ENCODE measurements around the gene BIRC2. TPM values are rescaled to one million over a fixed set of nuclear protein-coding genes. Genes with fewer than 3 reads are reported as not detected.

The BIRC2 gene
- total and polyA plus RNA-seq, 7 donors, result 22.5 to 55.1 (median 30.2) TPM

DNA sequence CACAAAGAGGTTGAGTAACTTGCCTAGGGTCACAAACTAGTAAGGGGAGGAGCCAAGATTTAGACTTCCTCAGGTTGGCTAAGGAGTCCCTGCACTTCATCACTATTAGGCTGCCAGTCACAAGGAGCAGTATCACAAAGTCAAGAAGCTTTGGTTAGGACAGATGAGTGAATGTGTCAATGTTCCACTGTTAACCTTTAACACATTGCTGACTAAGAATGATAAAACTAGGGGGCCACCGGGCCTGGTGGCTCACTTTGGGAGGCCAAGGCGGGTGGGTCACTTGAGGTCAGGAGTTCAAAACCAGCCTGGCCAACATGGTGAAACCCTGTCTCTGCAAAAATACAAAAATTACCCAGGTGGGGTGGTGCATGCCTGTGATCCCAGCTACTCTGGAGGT lies 73.5 kb downstream of the BIRC2 start:
- Histone ChIP-seq H3K27me3 (ENCODE audit: insufficient read depth in 3 of 3, low read length in 2 of 3) (no peaks in the 10 kb centered on the region), H3K4me3 (no peak overlapping the region), H3K36me3 (ENCODE audit: insufficient read depth in 1 of 2, low read depth in 1 of 2) (no peaks in the 10 kb centered on the region), H3K4me1 (peaks cover 5% of the 10 kb centered on the region), H3K9me3 (no peaks in the 10 kb centered on the region), H3K27ac (no peak overlapping the region)
- ATAC-seq, result no peak
- 50 to 59% (median 54%) methylated on average over 2 of the region's 2 CpGs for WGBS, 3 donors
- TF ChIP-seq CTCF (IDR thresholded peaks at IDR 0.05), result no peak
- intact Hi-C loops (cut with DNase I), result no loop called here
- no peak for DNase-seq

GRCh38 chr11:102421261-102421660 lies 74.2 kb downstream of the BIRC2 start:
- H3K36me3 ChIP-seq (ENCODE audit: insufficient read depth in 1 of 2, low read depth in 1 of 2), result no peaks in the 10 kb centered on the region
- DNase-seq, result no peak
- no peaks in the 10 kb centered on the region for H3K27me3 ChIP-seq (ENCODE audit: insufficient read depth in 3 of 3, low read length in 2 of 3)
- no peaks in the 10 kb centered on the region for H3K9me3 ChIP-seq
- peaks cover 5% of the 10 kb centered on the region for H3K4me1 ChIP-seq
- intact Hi-C loops (cut with DNase I), result no loop called here
- no peak for TF ChIP-seq CTCF (IDR thresholded peaks at IDR 0.05)
- no peak overlapping the region for H3K4me3 ChIP-seq
- H3K27ac ChIP-seq, result no peak overlapping the region
- peak in 3 of 4 donors; percentile 69 to 71 (median 70) for ATAC-seq
- WGBS, 3 donors, result 11 to 16% (median 15%) methylated on average over 3 of the region's 3 CpGs

- no peak for TF ChIP-seq CTCF (IDR thresholded peaks at IDR 0.05)
- 70 to 78% (median 73%) methylated on average over 4 of the region's 4 CpGs for WGBS, 3 donors
- ATAC-seq (no peak), DNase-seq (no peak)
- H3K4me3 ChIP-seq, result no peak overlapping the region
- no peaks in the 10 kb centered on the region for H3K27me3 ChIP-seq (ENCODE audit: insufficient read depth in 3 of 3, low read length in 2 of 3)
- no peaks in the 10 kb centered on the region for H3K9me3 ChIP-seq
- no peak overlapping the region for H3K27ac ChIP-seq
- H3K36me3 ChIP-seq (ENCODE audit: insufficient read depth in 1 of 2, low read depth in 1 of 2), result no peaks in the 10 kb centered on the region
- intact Hi-C loops (cut with DNase I), result no loop called here
- H3K4me1 ChIP-seq, result peaks cover 5% of the 10 kb centered on the region
Observed at GRCh38 chr11:102422817-102423712, 76.1 kb downstream of the BIRC2 start.

GRCh38 chr11:102423936-102424335 lies 76.9 kb downstream of the BIRC2 start:
- H3K36me3 ChIP-seq (ENCODE audit: insufficient read depth in 1 of 2, low read depth in 1 of 2), result no peaks in the 10 kb centered on the region
- no peaks in the 10 kb centered on the region for H3K27me3 ChIP-seq (ENCODE audit: insufficient read depth in 3 of 3, low read length in 2 of 3)
- H3K4me1 ChIP-seq, result peaks cover 5% of the 10 kb centered on the region
- H3K27ac ChIP-seq, result no peak overlapping the region
- DNase-seq (no peak), ATAC-seq (no peak)
- WGBS, 3 donors, result 83 to 100% (median 96%) methylated on average over 1 of the region's 1 CpG
- no peak for TF ChIP-seq CTCF (IDR thresholded peaks at IDR 0.05)
- intact Hi-C loops (cut with DNase I), result no loop called here
- H3K4me3 ChIP-seq, result no peak overlapping the region
- no peaks in the 10 kb centered on the region for H3K9me3 ChIP-seq
